Endometrium (tissue), 2 donors: ENCODE data around the gene IRF2BPL.

ENCODE experiments used
- FAIRE-seq: peaks from 2 replicates; lab custom pipeline; 2012; peaks lifted over from hg19 to GRCh38; lab: Jason Lieb, UNC
- donor health status: control.
- donor health status: control.

The IRF2BPL gene

GRCh38 chr14:77053046-77053841, 24.7 kb upstream of the IRF2BPL start:
- no peak for FAIRE-seq

GRCh38 chr14:77052281-77053044, 24.0 kb upstream of the IRF2BPL start:
- no peak for FAIRE-seq

GRCh38 chr14:77051116-77051515, 22.6 kb upstream of the IRF2BPL start:
- FAIRE-seq = no peak

- FAIRE-seq = no peak
Measured at GRCh38 chr14:77046721-77047120, 18.2 kb upstream of the IRF2BPL start.

- no peak for FAIRE-seq
Measured at GRCh38 chr14:77045238-77046162, 17.0 kb upstream of the IRF2BPL start.

- FAIRE-seq = peak; percentile 51
Measured at GRCh38 chr14:77044783-77045237, 16.3 kb upstream of the IRF2BPL start.

GRCh38 chr14:77043984-77044485, 15.5 kb upstream of the IRF2BPL start:
- FAIRE-seq = no peak

GRCh38 chr14:77043177-77043983, 14.9 kb upstream of the IRF2BPL start:
- no peak for FAIRE-seq

- FAIRE-seq = no peak
Measured at GRCh38 chr14:77041881-77042545, 13.5 kb upstream of the IRF2BPL start.

- no peak for FAIRE-seq
Measured at GRCh38 chr14:77040741-77041653, 12.5 kb upstream of the IRF2BPL start.

GRCh38 chr14:77040059-77040740, 11.7 kb upstream of the IRF2BPL start:
- FAIRE-seq = no peak

- no peak for FAIRE-seq
Measured at GRCh38 chr14:77039285-77040058, 11.0 kb upstream of the IRF2BPL start.

GRCh38 chr14:77037938-77038568, 9.5 kb upstream of the IRF2BPL start:
- no peak for FAIRE-seq

- no peak for FAIRE-seq
Measured at GRCh38 chr14:77037215-77037937, 8.9 kb upstream of the IRF2BPL start.

- no peak for FAIRE-seq
Measured at GRCh38 chr14:77036484-77037214, 8.1 kb upstream of the IRF2BPL start.

GRCh38 chr14:77035267-77035666, 6.8 kb upstream of the IRF2BPL start:
- no peak for FAIRE-seq
